HG02678 (cell line): ENCODE results near the gene CASKIN1.

Experiments
- ATAC-seq: cut with Tn5 transposase; IDR thresholded peaks from one replicate; pipeline ENCODE4 v1.9.1; 2021; ENCODE audit warnings: mild to moderate bottlenecking, moderate library complexity; ENCODE audit not compliant: unreplicated experiment

CASKIN1 gene

GRCh38 chr16:2232094-2232990 lies 35.9 kb upstream of the CASKIN1 start:
- no peak for ATAC-seq

- ATAC-seq: no peak
These were observed 34.9 kb upstream of the CASKIN1 start for GRCh38 chr16:2231016-2231931.

- ATAC-seq: no peak
These were observed 34.0 kb upstream of the CASKIN1 start for GRCh38 chr16:2230376-2230775.

GRCh38 chr16:2229632-2230250 lies 33.3 kb upstream of the CASKIN1 start:
- ATAC-seq: no peak

- ATAC-seq: no peak
These were observed 32.7 kb upstream of the CASKIN1 start for GRCh38 chr16:2229091-2229490.

- ATAC-seq: no peak
These were observed 31.9 kb upstream of the CASKIN1 start for GRCh38 chr16:2228161-2228824.

GRCh38 chr16:2226918-2227317 lies 30.5 kb upstream of the CASKIN1 start:
- ATAC-seq: no peak

- no peak for ATAC-seq
These were observed 29.9 kb upstream of the CASKIN1 start for GRCh38 chr16:2226245-2226793.

- peak; percentile 18 for ATAC-seq
These were observed 27.6 kb upstream of the CASKIN1 start for GRCh38 chr16:2223942-2224486.

GRCh38 chr16:2223221-2223941 lies 27.0 kb upstream of the CASKIN1 start, which contains the start of gene E4F1:
E4F1 (plus strand) TSS chr16:2223591; CDS start chr16:2223614, 23 bp downstream.
- ATAC-seq: peak; percentile 93

GRCh38 chr16:2216330-2216729 lies 19.9 kb upstream of the CASKIN1 start:
- no peak for ATAC-seq

- peak; percentile 87 for ATAC-seq
These were observed 18.2 kb upstream of the CASKIN1 start, which contains the start of gene PGP for GRCh38 chr16:2214719-2214968. PGP (minus strand) TSS chr16:2214840; CDS start chr16:2214777, 63 bp downstream.

GRCh38 chr16:2213817-2214718 lies 17.7 kb upstream of the CASKIN1 start:
- ATAC-seq: peak; percentile 4

- ATAC-seq: no peak
These were observed 16.2 kb upstream of the CASKIN1 start for GRCh38 chr16:2212362-2213324.

- ATAC-seq: no peak
These were observed 15.5 kb upstream of the CASKIN1 start for GRCh38 chr16:2211923-2212347.

GRCh38 chr16:2210386-2211365 lies 14.3 kb upstream of the CASKIN1 start, which contains the start of gene BRICD5:
BRICD5 (minus strand) TSS chr16:2210863; CDS start chr16:2210833, 30 bp downstream.
- ATAC-seq: no peak
